Measurements from ENCODE around the gene SALL2.

GRCh38 chr14:21475767-21476522 is 50.2 kb downstream of the SALL2 start:
- no peak for TF ChIP-seq ZNF350 (tag by site-specific recombination; IDR thresholded peaks at IDR 0.05)
- TF ChIP-seq, protein P1, sequence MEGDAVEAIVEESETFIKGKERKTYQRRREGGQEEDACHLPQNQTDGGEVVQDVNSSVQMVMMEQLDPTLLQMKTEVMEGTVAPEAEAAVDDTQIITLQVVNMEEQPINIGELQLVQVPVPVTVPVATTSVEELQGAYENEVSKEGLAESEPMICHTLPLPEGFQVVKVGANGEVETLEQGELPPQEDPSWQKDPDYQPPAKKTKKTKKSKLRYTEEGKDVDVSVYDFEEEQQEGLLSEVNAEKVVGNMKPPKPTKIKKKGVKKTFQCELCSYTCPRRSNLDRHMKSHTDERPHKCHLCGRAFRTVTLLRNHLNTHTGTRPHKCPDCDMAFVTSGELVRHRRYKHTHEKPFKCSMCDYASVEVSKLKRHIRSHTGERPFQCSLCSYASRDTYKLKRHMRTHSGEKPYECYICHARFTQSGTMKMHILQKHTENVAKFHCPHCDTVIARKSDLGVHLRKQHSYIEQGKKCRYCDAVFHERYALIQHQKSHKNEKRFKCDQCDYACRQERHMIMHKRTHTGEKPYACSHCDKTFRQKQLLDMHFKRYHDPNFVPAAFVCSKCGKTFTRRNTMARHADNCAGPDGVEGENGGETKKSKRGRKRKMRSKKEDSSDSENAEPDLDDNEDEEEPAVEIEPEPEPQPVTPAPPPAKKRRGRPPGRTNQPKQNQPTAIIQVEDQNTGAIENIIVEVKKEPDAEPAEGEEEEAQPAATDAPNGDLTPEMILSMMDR (tag by site-specific recombination; IDR thresholded peaks at IDR 0.05) = no peak
- no peak for TF ChIP-seq ZNF335 (tag by site-specific recombination; conservative IDR thresholded peaks at IDR 0.05)
- TF ChIP-seq TCF7L2 (IDR thresholded peaks at IDR 0.05; ENCODE audit: borderline replicate concordance, low read depth, low read length) = no peak
- no peak for TF ChIP-seq ZNF514 (tag by site-specific recombination; IDR thresholded peaks at IDR 0.05)
- TF ChIP-seq KLF16 (tag by site-specific recombination; IDR thresholded peaks at IDR 0.05) = no peak
- TF ChIP-seq ZBTB48 (tag by site-specific recombination; IDR thresholded peaks at IDR 0.05) = no peak
- TF ChIP-seq ZNF239 (tag by site-specific recombination; IDR thresholded peaks at IDR 0.05) = no peak
